Metanephros (tissue), 1 donor: ENCODE results near the gene VGLL3. TPM values are rescaled to one million over a fixed set of nuclear protein-coding genes. Genes with fewer than 3 reads are reported as not detected.

Experiments used
- total RNA-seq: library from RNA; depleted of rRNA; stranded (reverse); fragments of >200 nt; gene quantifications from one replicate; pipeline ENCODE4 v1.2.3, GENCODE V29; 2014

VGLL3 gene
- 7.5 TPM for total RNA-seq

GRCh38 chr3:86990734-86991481 lies at the start of gene VGLL3:
VGLL3 (minus strand) TSS chr3:86991149; CDS start chr3:86990743, 406 bp downstream.

Other genes starting within 250 kb of the VGLL3 start
- 24.7 TPM for gene CHMP2B, start 236.2 kb upstream of the VGLL3 start, total RNA-seq